NK-92 treated with Interleukin-12 subunit alpha and Interleukin-12 subunit beta, amount 100 ng/mL, for 24 hours (cell line): ENCODE results near the gene DBH.

ENCODE experiments used
- DNase-seq: peaks from one replicate; lab custom pipeline; 2025; lab: John Stamatoyannopoulos, UW

DBH gene

DNA sequence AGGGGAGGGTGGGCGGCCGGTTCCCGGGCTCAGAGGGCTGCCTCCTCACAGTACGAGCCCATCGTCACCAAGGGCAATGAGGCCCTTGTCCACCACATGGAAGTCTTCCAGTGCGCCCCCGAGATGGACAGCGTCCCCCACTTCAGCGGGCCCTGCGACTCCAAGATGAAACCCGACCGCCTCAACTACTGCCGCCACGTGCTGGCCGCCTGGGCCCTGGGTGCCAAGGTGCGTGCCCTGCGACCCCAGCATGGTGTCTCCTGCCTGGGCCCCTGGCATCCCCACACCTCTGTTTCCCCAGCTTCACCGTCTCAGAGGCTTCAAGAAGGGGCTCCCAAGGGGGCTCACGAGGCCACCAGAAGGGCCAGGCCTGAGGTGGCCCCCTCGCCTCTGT lies 7.2 kb downstream of the DBH start:
- no peak for DNase-seq

DNA sequence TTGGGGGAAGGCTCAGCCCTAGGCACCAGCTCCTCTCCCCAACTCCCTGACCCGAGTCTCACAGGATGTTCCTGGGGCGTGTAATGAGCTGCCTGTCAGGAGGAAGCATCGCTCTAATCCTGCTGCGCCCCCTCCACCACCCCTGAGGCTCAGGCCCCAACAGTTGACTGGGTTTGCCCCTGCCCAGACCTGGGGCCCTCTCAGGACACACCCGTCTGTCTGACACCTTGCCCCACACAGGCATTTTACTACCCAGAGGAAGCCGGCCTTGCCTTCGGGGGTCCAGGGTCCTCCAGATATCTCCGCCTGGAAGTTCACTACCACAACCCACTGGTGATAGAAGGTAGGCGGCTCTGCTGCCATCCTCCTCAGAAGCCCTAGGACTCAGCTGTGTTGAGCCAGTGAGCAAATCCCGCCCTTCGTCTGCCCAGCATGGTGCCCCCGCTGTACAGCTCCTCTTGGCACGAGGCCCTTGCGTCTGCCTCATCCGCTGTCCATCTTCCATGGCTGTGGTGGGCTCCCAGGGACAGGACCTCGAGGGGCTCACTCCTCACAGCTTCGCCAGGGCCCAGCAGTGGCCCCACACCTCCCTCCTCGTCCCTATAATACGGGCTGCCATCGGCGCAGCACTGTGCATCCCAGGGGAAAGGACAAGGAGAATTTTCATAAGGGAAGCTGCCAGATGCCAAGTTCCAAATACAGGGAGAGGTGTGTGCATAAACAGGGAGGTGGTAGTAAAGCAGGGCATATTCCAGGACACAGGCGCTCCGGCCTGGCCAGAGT lies 8.0 kb downstream of the DBH start:
- DNase-seq, result no peak

DNA sequence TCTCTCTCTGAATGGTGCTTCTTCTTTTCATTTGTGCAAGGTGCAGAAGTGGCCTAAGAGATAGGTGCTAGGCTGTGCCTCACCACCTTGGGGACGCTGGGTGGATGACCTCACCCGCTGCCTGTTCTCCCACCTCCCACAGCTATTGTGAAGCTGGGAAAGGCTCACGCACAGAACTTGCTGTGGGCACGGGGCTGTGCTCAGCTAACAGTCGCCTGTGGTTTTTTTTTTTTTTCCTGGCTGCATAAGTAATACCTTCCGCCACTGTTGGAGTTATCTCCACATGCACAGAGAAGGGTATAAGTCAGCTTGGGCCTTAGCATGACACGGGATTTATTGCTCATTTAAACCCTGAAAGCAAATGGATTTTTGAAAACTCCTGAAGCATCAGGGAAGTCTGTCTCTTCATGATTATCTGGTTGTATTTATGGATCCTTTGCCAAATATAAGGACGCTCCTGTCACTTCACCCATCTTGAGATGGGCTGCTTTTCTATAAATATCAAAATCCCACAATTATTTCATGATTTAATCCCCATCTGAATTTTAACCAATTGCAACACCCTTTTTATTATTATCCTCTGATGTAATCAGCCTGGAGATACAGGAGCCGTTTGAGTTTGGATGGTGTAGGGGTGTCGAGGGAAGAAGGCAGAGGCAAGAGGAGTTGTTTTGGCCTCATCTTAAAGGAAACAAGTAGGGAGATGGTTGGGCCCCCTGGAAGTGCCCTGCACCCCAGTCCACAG lies 9.0 kb downstream of the DBH start:
- DNase-seq, result no peak

DNA sequence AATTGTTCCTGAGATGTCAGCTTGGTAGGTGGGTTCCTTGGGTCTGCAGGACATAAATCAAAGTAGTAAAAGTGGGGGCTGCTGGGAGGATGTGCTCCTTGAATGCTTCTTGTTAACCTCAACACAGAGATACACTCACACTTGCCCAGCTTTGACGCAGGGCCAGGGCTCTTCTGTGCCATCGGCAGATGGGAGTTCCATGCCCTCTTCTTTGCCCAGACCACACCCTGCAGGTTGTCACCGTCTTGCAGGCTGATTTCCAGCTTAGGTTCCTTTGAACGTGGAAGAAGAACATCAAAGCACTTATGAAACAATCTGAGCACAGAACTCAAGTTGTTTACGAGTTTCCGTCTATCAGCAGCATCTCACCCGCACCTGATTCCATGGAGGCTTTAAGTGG lies 11.0 kb downstream of the DBH start:
- no peak for DNase-seq

DNA sequence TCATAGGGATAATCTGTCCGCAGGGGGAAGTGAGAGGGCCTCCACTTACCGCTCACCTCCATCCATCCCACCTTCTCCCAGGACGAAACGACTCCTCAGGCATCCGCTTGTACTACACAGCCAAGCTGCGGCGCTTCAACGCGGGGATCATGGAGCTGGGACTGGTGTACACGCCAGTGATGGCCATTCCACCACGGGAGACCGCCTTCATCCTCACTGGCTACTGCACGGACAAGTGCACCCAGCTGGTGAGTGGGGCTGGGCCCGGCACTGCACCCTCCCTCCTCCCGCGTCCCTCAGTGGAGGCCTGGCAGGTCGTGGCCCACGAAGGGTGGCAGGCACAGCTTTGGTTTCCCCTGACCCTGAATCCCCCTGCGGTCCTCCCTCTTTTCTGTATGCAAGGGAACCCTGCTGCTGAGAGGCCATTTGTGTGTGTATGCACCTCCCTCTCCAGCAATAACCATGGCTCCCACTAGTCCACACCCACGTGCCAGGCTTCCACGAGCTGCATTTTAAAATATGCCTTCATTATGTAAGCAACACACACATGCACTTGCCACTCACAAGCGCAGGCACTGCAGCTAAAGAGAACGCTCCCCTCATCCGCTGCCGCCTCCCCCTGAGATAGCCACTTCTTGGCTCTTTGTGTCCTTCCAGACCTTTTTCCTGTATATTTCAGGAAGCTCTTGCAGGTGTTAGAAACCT lies 11.8 kb downstream of the DBH start:
- DNase-seq, result no peak

DNA sequence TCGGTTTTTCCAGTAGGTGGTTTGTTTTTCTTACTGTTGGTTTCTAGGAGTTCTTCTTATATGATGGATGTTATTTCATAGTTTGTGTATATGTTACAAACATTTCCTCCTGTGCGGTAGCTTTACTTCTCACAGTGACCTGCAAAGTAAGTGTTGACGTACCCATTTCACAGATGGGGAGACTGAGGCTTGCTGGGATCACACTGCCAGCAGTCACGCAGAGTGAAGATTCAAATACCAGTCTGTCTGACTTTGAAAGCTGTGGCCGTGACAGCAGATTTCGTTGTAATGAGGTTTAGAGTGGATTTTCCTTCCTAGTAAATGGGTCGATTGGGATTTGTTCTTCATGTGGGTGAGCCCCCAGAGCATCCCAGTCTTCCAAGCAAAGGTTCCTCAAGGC lies 13.0 kb downstream of the DBH start:
- no peak for DNase-seq

DNA sequence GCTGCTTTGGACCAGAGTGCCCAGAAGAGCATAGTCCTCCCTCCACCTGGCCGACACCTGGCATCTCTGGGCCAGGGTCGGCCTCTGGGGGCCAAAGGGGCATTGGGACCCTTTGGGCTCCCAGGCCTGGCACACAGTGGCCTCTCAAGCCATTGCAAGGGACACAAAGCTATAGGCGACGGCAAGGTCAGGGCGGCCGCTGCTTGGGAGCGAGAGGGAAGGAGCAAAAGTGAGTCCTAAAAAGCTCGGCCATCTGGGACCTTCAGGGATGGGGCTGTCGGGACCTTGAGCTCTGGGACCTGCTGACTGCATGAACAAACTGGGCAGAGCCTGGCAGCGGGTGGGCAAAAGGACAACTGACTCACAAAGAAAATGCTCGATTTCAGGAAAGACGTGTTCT lies 13.9 kb downstream of the DBH start:
- DNase-seq, result no peak

DNA sequence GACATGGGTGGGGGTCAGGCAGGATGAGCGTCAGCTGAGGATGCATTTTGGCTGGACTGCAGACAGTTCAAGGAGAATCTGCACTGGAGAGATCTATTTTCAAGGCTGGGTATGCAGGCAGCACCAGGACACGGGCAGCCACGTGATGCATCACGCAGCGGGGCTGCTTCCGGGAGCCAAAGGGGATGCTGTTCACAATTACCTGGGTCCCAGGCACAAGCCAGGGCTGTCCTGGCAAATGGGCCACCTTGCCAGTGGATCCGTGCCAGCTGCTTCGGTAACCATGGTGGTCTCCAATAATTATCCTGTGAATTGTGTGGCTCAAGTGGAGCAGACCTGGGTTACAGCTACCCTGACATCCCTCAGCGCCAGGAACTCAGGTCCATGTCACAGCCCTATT lies 17.5 kb downstream of the DBH start:
- DNase-seq, result no peak

DNA sequence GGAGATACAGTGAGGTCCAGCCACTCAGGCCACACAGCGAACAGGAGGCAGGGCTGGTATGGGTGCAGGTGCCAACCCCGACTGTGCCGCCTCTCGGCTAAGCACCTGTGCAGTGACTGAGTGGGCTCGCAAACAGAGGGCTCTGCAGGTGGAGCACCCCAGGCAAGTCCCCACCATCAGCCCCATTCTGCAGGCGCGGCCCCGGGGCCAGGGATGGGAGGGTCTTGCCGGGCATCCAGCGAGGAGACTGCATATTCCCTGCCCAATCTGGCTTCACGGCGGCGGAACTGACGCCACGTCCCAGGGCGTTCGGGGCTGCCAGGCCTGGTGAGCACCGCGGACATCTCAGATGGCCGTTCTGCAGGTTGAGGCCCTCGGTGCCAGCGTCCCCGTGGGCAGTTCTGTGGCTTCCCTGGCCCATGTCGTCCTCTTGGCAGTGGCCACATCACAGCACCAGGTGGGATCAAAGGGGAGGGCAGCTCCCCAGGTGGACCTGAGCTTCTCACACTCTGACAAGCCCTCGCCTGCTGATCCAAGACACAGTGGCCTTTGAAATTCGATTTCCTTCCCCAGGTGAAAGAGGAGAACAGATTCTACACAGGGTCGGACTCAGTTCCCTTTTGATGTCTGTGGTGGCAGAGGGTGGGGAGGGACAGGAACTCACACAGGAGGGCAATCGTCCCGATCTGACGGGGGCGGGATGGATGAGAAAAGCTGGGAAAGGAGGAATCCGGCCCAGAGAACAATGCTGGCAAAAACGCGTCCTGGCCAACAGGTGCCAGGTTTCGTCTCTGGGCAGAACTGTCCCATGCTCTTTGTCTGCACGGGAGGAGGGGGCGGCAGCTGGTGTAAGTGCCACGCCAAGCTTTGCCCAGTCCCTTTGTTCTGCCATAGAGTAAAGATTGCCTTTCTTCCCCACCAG lies 18.8 kb downstream of the DBH start:
- DNase-seq, result no peak

DNA sequence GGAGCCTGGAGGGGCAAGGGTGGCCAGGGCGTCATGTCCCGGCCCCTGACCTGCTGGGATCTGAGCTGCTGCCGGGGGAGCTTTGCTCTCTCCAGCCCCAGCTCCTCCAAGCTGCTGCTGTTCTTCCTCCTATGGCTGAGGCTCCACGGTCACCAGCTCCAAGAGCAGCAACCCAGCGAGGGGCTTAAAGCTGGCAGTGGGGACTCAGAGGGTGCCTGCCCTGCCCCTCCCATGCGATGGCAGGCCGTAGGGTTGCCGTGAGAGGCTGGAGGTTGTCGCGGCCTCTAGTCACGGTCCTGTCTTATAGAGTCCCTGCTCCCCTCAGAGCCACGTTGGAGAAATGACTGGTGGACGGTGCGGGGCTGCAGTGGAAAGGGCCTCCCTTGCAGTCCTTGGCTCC lies 19.5 kb downstream of the DBH start:
- DNase-seq, result no peak

DNA sequence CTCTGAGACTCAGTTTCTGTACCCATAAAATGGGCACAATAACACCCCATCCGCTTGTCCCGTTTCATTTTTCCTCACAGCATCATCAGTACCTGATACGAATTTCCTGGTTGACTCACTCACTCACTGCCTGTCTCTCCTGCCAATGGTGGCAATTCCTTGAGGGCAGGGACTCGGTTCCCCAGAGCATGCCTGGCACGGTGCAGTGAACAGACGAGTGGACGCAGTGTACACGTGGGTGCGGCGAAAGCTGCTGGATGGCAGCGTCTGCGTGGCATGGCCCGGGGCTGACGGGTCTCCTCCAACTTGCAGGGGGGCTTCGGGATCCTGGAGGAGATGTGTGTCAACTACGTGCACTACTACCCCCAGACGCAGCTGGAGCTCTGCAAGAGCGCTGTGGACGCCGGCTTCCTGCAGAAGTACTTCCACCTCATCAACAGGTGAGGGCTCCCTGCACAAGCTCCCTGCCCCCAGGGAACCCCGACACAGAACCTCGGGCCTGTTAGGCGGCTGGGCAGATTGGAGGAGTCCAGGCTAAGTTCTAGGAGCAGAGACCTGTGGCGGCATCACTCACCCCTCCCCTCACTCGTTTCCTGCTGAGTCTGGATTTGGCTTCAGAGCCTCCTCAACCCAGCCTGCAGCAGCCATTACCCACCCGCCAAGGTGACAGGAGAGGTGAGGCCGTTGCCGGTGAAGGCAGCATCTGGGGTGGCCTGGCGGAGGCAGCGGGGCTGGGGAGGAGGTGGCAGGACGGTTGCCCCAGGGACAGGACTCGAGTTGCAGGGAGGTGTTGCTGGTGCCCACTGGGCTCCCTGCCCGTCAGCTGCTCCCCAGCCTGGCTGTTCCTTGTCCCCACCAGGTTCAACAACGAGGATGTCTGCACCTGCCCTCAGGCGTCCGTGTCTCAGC lies 20.3 kb downstream of the DBH start:
- DNase-seq, result no peak

DNA sequence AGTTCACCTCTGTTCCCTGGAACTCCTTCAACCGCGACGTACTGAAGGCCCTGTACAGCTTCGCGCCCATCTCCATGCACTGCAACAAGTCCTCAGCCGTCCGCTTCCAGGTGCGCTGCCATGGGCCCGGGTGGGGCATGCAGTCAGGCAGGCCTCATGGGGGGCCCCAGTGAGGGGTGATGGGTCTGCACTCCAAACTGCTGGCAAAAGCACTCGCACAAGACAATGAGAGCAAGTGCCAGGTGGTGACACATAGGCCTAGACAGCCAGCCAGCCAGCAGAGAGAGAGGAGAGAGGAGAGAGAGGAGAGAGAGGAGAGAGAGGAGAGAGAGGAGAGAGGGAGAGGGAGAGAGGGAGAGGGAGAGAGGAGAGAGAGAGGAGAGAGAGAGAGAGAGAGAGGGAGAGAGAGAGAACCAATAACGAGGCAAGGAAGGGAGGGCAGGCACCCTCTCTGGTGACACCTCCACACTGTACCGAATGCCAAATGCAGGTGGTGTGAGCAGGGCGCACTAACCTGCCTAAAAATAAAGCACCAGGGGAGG lies 21.0 kb downstream of the DBH start:
- DNase-seq, result no peak

DNA sequence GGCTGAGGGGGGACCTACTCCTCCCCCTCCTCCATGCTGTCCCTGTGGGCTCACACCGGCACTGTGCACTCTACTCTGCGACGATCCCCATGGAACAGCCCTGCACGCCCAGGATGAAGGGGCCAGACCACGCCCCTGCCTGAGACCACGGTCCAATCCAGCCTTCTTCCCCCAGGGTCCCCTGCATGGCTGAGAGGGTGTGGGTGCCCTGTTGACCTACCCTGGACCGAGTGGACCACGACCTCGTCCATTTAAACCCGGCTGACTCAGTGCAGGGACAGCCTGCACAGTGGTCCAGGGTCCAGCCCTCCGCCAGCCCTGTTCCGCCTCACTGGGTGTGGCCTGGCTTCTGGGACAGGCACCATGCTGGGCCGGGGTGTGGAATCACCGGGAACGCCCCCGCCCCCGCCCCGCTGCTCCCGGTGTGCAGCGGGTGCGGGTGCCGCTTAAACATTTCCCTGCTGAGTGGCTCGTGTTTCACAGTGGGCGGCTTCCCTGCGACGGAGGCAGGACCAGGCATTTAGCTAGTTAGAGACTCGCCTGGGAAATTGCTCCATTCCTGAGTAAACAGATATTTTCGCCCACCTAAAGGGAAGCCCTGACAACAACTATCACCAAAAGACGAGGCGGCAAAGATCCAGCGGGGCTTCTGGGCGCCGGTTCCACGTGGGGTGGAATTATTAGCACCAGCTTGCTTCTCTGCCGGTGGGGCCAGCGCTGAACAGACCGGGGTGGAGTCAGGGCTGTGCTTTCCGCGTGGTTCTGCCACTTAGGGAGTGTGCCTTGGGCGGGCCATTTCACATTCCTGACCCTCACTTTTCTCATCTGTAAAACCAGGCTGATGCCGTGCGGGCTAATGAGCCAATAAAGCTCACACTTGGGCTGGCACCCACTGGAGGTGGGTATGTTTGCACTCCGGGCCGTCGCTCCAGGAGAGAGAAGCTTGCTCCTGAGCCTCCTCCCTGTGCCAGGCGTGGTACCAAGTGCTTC lies 22.6 kb downstream of the DBH start:
- DNase-seq, result no peak

DNA sequence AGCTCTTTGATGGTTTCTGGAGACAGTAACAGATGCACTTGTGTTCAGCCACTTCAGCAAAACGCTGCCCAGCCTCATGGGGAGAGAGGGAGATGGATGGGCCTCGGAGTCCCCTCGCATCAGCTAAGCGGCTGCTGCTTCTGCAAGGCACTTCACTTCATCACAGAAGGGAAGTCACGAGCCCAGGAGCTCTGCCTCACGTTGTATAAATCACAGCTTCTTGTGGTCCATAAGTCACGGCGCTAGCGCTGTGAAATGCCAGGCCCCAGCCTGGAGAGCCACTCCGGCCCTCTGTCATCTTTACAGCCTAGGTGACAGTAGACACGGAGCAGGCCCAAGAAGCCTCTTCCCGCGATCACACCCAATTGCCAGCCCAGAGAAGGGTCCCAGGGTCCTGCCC lies 23.4 kb downstream of the DBH start:
- no peak for DNase-seq

DNA sequence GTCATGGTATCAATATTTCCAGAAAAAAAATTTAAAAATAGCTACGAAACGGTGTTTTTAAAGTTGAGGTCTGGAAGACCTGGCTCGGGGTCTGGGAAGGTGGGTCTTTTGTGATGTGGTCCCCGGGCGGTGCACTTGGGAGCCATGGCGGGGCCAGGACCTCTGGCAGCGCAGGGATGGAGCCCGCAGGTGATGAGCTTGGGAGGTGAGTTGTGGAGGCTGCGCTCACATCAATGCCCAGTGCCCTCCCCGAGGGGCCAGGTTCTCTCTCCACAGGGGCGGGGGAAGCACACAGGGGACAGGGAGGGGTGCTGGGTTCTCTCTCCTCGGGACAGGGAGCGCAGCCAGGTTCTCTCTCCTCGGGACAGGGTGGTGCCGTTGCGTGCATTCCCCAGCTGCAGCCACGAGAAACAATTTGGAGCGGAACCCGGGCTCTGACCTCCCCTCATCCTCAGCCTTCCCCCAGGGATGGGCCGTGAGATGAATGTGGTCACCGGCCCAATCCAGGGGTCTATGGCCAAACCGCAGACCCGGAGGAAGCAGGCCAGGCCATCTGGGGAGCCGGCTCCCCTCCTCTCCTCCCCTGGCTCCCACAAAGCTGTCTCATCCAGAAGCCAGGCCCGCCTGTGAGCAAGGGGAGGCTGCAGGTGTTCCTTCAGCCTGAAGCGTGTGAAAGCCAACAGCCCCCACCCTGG lies 25.8 kb downstream of the DBH start:
- no peak for DNase-seq

DNA sequence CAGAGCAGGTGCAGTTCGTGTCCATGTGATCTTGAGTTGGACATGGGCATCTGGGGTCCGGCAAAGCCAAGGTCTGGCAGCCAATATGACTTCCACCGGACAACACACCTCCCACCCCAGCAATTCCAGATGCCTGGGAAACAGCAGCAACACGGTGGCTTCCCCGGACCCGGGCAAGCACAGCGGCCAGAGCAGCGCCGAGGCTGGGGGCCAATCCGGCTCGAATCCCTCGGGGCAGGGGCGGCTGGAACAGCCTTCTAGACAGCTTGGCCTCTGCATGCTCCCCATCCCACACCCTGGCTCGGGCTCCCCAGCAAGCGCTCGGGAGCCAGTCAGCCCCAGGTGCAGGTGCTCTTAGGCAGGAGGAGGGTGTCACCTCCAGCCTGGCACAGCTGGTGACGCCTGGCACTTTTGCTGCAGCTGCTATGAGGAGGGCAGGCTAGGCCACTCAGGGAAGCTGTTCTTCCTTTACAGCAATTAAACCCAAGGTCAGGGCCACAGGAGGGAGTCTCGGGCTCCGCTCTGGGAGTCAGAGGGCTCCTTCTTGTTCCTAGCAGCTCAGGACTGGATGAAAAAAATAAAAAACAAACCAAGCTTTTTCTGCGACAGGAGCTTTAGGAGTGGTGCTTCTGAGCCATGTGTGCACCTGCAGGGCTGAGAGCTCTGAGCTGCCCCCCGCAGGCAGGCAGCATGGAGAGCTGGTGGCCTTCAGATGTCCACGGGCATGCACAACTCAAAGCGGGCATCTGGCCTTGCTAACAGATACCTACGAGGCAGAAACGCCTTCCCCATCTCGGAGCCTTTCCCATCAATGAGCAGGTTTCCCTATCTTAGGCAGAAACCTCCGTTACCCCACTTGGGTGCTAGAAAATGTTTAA lies 28.2 kb downstream of the DBH start:
- no peak for DNase-seq

DNA sequence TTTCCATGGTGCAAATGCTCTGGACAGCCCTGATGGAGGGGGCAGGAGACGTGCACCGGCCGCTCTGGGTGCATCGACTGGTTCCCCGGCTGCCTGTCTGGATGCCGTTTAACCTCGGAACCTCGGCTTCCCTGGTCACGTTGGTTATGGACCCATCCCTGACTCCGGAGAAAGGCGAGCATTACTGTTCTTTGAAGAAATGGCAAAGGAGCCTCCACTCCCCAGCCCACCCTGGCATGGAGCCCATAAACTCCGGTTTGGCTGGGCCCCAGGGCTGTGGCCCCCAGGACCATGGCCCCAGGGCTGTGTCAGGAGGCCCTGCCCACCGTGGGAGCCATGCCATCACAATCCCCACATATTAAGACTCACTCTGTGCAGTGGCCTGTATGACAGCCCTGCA lies 28.9 kb downstream of the DBH start:
- no peak for DNase-seq

DNA sequence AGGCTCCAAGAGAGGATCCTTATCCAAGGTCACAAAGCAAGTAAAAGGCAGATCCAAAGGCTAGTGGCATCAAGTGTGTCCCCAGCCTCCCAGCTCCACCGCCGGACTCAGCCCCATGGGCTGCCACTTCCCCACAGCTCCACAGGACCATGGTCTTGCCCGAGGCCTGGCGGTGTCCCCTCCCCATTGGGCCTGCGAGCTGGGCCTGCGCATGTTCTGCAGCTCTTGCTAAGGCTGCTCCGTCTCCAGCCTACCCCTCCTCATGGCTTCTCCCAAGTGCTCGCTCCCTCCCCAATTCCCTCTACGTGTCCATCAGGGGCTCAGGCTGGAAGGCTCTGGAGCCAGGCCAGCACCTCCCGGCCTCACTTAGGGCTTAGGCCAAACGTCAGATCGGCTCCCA lies 29.4 kb downstream of the DBH start:
- no peak for DNase-seq
